PC-9 (cell line): ENCODE results near the gene LYST. TPM values are rescaled to one million over a fixed set of nuclear protein-coding genes. Genes with fewer than 3 reads are reported as not detected.

Source experiments
- BruUV-seq: library from RNA; stranded (reverse); fragments of 400-500 nt; replicated peaks from 2 replicates; lab custom pipeline; 2021; lab: Mats Ljungman, UMichigan
- CTCF ChIA-PET: fragments of 300-600 bp; sonication (Branson Sonifier 250); formaldehyde crosslinking; loops from one replicate; lab custom pipeline; 2022; ENCODE audit warnings: antibody characterized with exemption; lab: Charles Lee
- POLR2A ChIA-PET: fragments of 300-600 bp; sonication (Branson Sonifier 250); formaldehyde crosslinking; loops from one replicate; lab custom pipeline; 2022; ENCODE audit warnings: antibody characterized with exemption; ENCODE audit not compliant: unreplicated experiment; lab: Charles Lee
- DNase-seq, 2 experiments: peaks; one replicate each; pipeline versions ENCODE4 v3.0.0 to v3.0.0-alpha.2; 2015 to 2022; ENCODE audit warnings: mixed read lengths in 1 of 2
- H2AFZ ChIP-seq: fragments of 200-600 bp; sonication (generic); 2 replicates; pipeline ENCODE4 v1.8.1; 2017; ENCODE audit warnings: antibody characterized with exemption
- H3F3A ChIP-seq: fragments of 200-600 bp; sonication (generic); 2 replicates; pipeline ENCODE4 v1.8.1; 2017; ENCODE audit warnings: antibody characterized with exemption, mild to moderate bottlenecking, low read depth; ENCODE audit not compliant: insufficient read depth
- H3K27ac ChIP-seq: fragments of 200-600 bp; sonication (generic); 2 replicates; pipeline ENCODE4 v1.6.1; 2016; ENCODE audit warnings: mixed run types
- H3K27me3 ChIP-seq: fragments of 200-600 bp; sonication (generic); 2 replicates; pipeline ENCODE4 v1.6.1; 2016; ENCODE audit warnings: low read depth, mixed run types; ENCODE audit not compliant: insufficient read depth
- H3K36me3 ChIP-seq: fragments of 200-600 bp; sonication (generic); 2 replicates; pipeline ENCODE4 v1.6.1; 2016; ENCODE audit warnings: low read depth, mixed run types
- H3K4me1 ChIP-seq: fragments of 200-600 bp; sonication (generic); replicated peaks from 2 replicates; pipeline ENCODE4 v1.6.1; 2016; ENCODE audit warnings: mixed run types; ENCODE audit not compliant: insufficient read depth
- H3K4me2 ChIP-seq: fragments of 200-600 bp; sonication (generic); 2 replicates; pipeline ENCODE4 v1.6.1; 2017; ENCODE audit warnings: mixed run types
- H3K4me3 ChIP-seq: fragments of 200-600 bp; sonication (generic); 2 replicates; pipeline ENCODE4 v1.6.1; 2016; ENCODE audit warnings: mixed run types
- H3K79me2 ChIP-seq: fragments of 200-600 bp; sonication (generic); 2 replicates; pipeline ENCODE4 v1.6.1; 2017; ENCODE audit warnings: low read depth, mixed run types
- H3K9me2 ChIP-seq: fragments of 200-600 bp; sonication (generic); 2 replicates; pipeline ENCODE4 v1.8.1; 2017; ENCODE audit warnings: mild to moderate bottlenecking; ENCODE audit not compliant: insufficient read depth
- H3K9me3 ChIP-seq: fragments of 200-600 bp; sonication (generic); 2 replicates; pipeline ENCODE4 v1.8.1; 2016; ENCODE audit warnings: low read depth; ENCODE audit not compliant: insufficient read depth
- H4K20me1 ChIP-seq: fragments of 200-600 bp; sonication (generic); 2 replicates; pipeline ENCODE4 v1.8.1; 2017; ENCODE audit not compliant: insufficient read depth
- EZH2 ChIP-seq: fragments of 200-600 bp; sonication (generic); IDR thresholded peaks from 2 replicates; pipeline ENCODE4 v1.8.0; 2017; ENCODE audit warnings: antibody characterized with exemption, low read depth
- intact Hi-C: fragments of 100-400 bp; cut with micrococcal nuclease; formaldehyde crosslinking; loops from one replicate; pipeline ENCODE4 v1.10.0; 2022; ENCODE audit not compliant: unreplicated experiment
- total RNA-seq: library from RNA; stranded (reverse); gene quantifications from 2 replicates; pipeline ENCODE4 v1.2.3, GENCODE V29; 2021
- TF ChIP-seq, protein P1 (sequence below): fragments of 200-600 bp; sonication (generic); conservative IDR thresholded peaks from 2 replicates; pipeline ENCODE4 v1.6.1; 2017; ENCODE audit warnings: mixed run types, antibody characterized with exemption, mild to moderate bottlenecking, moderate library complexity

The LYST gene
- total RNA-seq, 1 experiment from 2014 or later: 14.1 TPM

DNA sequence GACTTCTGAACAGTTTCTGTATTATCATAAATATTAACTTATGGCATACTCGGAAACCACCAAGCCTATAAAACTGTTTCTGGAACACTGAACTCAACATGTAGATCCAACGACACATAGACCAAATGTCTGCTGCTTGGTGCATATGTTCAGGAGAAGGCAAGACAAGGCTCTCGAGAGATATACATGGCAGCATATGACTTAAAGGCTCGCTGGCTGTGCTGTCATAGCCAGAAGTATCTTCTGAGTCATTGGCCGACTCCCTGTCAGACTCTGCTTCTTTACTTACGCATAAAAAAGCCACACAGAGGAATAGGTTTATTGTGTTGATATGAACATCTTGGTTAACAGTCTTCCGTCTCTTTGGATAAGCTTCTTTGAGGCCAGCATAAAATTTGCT lies 60.6 kb downstream of the LYST start:
- DNase-seq: no peak
- no peaks in the 10 kb centered on the region for H3K9me3 ChIP-seq
- POLR2A ChIA-PET: no interaction called here
- no peak overlapping the region for H3K4me2 ChIP-seq
- CTCF ChIA-PET: no interaction called here
- BruUV-seq: no TSS peak
- H3K79me2 ChIP-seq: no peaks in the 10 kb centered on the region
- H3K9me2 ChIP-seq: no peaks in the 10 kb centered on the region
- intact Hi-C loops: no loop called here
- H3K4me1 ChIP-seq: no peaks in the 10 kb centered on the region
- no peaks in the 10 kb centered on the region for H3F3A ChIP-seq
- H3K27ac ChIP-seq: no peak overlapping the region
- H4K20me1 ChIP-seq: no peaks in the 10 kb centered on the region
- no peaks in the 10 kb centered on the region for H3K36me3 ChIP-seq
- no peak for TF ChIP-seq EZH2
- TF ChIP-seq, protein P1, sequence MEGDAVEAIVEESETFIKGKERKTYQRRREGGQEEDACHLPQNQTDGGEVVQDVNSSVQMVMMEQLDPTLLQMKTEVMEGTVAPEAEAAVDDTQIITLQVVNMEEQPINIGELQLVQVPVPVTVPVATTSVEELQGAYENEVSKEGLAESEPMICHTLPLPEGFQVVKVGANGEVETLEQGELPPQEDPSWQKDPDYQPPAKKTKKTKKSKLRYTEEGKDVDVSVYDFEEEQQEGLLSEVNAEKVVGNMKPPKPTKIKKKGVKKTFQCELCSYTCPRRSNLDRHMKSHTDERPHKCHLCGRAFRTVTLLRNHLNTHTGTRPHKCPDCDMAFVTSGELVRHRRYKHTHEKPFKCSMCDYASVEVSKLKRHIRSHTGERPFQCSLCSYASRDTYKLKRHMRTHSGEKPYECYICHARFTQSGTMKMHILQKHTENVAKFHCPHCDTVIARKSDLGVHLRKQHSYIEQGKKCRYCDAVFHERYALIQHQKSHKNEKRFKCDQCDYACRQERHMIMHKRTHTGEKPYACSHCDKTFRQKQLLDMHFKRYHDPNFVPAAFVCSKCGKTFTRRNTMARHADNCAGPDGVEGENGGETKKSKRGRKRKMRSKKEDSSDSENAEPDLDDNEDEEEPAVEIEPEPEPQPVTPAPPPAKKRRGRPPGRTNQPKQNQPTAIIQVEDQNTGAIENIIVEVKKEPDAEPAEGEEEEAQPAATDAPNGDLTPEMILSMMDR: no peak
- no peak overlapping the region for H3K4me3 ChIP-seq
- H3K27me3 ChIP-seq: no peaks in the 10 kb centered on the region
- no peak overlapping the region for H2AFZ ChIP-seq

DNA sequence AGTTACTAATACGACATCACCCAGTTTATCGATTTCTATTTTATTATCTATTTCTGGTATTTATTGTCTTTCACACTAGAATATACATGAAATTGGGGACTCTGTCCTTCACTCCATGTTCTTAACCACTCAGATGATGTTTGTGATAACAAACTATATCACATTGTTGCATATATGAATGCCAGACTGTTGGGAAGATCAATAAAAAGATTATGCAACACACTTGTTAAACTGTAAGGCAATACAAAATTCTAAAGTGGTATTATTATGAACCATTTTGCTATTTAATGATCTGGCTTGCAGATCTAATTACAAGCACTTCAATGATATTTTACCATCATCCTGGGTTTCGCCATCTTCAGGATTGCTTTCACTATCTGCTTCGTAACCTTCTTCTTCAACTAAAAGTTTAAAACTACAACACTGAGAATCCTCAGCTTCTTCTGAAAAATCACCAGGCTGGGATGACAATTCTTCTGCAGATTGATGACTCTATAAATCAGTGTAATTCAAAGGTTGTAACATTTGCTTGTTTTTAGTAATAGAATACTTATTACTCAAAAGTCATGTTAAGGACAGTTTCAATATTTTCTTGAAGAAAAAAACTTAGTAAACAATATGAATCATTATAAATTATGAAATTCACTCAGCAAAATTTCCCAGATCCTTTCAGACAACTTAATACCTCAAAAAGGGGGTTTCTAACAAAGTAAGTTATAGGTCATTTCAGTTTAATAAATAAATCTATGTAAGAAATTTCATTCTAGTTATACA lies 63.9 kb downstream of the LYST start:
- no peak overlapping the region for H3K4me2 ChIP-seq
- intact Hi-C loops: no loop called here
- no peak overlapping the region for H3K27ac ChIP-seq
- H3K36me3 ChIP-seq: no peaks in the 10 kb centered on the region
- ChIA-PET CTCF (interaction anchor here (0.7 kb wide), 1 partner anchor 1772 kb away, joined by 3 read pairs; no protein-coding TSS in a partner anchor), POLR2A (no interaction called here)
- no peaks in the 10 kb centered on the region for H4K20me1 ChIP-seq
- no peaks in the 10 kb centered on the region for H3K9me2 ChIP-seq
- no peak overlapping the region for H3K4me3 ChIP-seq
- no peaks in the 10 kb centered on the region for H3F3A ChIP-seq
- BruUV-seq: no TSS peak
- TF ChIP-seq, protein P1: no peak
- TF ChIP-seq EZH2: no peak
- H3K4me1 ChIP-seq: no peaks in the 10 kb centered on the region
- no peaks in the 10 kb centered on the region for H3K79me2 ChIP-seq
- H2AFZ ChIP-seq: no peak overlapping the region
- no peaks in the 10 kb centered on the region for H3K27me3 ChIP-seq
- no peaks in the 10 kb centered on the region for H3K9me3 ChIP-seq
- DNase-seq: no peak

DNA sequence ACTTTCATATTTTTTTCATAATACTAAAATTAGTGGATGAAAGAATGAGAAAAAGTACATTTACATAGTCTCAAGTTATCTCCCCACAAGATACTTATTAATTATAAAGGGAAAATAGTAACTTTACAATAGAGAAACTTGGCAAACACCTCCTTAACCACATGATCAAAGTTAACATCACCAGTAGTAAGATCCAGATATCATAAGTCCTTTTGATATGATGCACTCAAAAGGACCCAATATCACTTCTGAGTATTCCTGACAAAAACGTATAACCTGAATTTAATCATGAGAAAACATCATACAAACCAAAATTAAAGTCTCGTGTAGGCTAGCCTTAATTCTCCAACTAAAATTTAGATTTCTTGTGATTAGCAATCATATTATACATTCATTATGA lies 67.4 kb downstream of the LYST start:
- no TSS peak for BruUV-seq
- no peak for TF ChIP-seq EZH2
- TF ChIP-seq, protein P1: no peak
- Histone ChIP-seq H4K20me1 (no peaks in the 10 kb centered on the region), H3K9me3 (no peaks in the 10 kb centered on the region), H3K79me2 (no peaks in the 10 kb centered on the region), H3K27ac (no peak overlapping the region), H3K9me2 (no peaks in the 10 kb centered on the region), H3F3A (no peaks in the 10 kb centered on the region), H3K4me2 (no peak overlapping the region), H3K27me3 (no peaks in the 10 kb centered on the region), H3K36me3 (no peaks in the 10 kb centered on the region), H3K4me1 (no peaks in the 10 kb centered on the region), H3K4me3 (no peak overlapping the region), H2AFZ (no peak overlapping the region)
- intact Hi-C loops: no loop called here
- CTCF ChIA-PET: no interaction called here
- DNase-seq: no peak
- POLR2A ChIA-PET: no interaction called here
